Transverse colon (tissue), 4 donors: ENCODE data around the gene WDR75.

Experiments
- EP300 ChIP-seq: sonication (generic); formaldehyde crosslinking; IDR thresholded peaks from one replicate; pipeline ENCODE4 v1.6.1; 2017; ENCODE audit warnings: antibody characterized with exemption, low read depth
- POLR2A ChIP-seq: fragments of 450-650 bp; IDR thresholded peaks from one replicate; pipeline ENCODE4 v1.6.1; 2016; ENCODE audit warnings: antibody characterized with exemption, mild to moderate bottlenecking, moderate library complexity
- POLR2AphosphoS5 ChIP-seq, 3 donors: sonication (generic); formaldehyde crosslinking; IDR thresholded peaks; one replicate each; pipeline ENCODE4 v1.6.1; 2016; ENCODE audit warnings: antibody characterized with exemption in 3 of 3
- TF ChIP-seq, protein P1 (sequence below), 5 experiments: fragments of 200-600 bp in 3 of 5; fragments of 450-650 bp in 2 of 5; sonication (generic) in 3 of 5; IDR thresholded peaks; 1 replicate in 2 of 5; 2 replicates in 3 of 5; pipeline ENCODE4 v1.5.1; 2016 to 2017; ENCODE audit warnings: antibody characterized with exemption in 5 of 5, inconsistent platforms in 3 of 5, mild to moderate bottlenecking in 2 of 5, moderate library complexity in 1 of 5

DNA sequence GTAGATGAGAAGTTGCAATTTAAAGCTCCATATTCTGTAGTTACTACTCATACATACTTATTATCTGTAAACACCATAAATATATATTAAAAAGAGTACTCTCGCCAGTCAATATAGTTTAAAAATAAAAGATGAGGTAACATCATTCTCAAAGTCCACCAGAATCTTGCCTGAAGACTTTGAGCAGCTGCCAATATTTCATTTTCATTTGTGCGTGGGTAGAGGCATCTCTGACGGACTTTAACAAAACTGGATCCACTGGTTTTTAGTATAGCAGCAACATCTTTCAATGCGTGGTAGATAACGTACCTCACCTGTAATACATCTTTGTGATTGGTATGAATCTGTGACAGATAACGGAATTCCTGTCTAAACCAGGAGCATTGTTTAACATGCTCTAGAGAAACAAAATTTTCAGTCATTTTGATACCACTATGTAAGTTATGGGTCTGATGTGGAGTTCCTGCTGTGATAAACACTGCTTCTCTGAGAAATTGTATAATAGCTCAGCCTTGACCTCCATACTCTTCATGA is 45.0 kb downstream of the WDR75 start:
- TF ChIP-seq POLR2A, result no peak
- TF ChIP-seq, protein P1, sequence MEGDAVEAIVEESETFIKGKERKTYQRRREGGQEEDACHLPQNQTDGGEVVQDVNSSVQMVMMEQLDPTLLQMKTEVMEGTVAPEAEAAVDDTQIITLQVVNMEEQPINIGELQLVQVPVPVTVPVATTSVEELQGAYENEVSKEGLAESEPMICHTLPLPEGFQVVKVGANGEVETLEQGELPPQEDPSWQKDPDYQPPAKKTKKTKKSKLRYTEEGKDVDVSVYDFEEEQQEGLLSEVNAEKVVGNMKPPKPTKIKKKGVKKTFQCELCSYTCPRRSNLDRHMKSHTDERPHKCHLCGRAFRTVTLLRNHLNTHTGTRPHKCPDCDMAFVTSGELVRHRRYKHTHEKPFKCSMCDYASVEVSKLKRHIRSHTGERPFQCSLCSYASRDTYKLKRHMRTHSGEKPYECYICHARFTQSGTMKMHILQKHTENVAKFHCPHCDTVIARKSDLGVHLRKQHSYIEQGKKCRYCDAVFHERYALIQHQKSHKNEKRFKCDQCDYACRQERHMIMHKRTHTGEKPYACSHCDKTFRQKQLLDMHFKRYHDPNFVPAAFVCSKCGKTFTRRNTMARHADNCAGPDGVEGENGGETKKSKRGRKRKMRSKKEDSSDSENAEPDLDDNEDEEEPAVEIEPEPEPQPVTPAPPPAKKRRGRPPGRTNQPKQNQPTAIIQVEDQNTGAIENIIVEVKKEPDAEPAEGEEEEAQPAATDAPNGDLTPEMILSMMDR (IDR thresholded peaks at IDR 0.05), result no peak
- no peak for TF ChIP-seq POLR2AphosphoS5 (IDR thresholded peaks at IDR 0.05)
- TF ChIP-seq EP300, result no peak
